GM12878 (cell line): ENCODE data around the gene ROR2. TPM values are rescaled to one million over a fixed set of nuclear protein-coding genes. Genes with fewer than 3 reads are reported as not detected.

Experiments used
- ATAC-seq: fragments of 200-7000 bp; cut with Tn5 transposase; 3 replicates; pipeline ENCODE4 v1.9.1; 2020; ENCODE audit warnings: mild to moderate bottlenecking, moderate library complexity
- BruUV-seq: library from RNA; stranded (reverse); fragments of 400-500 nt; replicated peaks from 2 replicates; lab custom pipeline; 2021; lab: Mats Ljungman, UMichigan
- CTCF ChIA-PET: fragments of 300-600 bp; sonication (Branson Sonifier 250); formaldehyde crosslinking; extraction: SDS; loops from one replicate; lab custom pipeline; 2021; ENCODE audit warnings: inconsistent platforms; lab: Yijun Ruan, JAX
- POLR2A ChIA-PET: fragments of 350-600 bp; formaldehyde crosslinking; extraction: SDS; loops from one replicate; lab custom pipeline; 2021; ENCODE audit warnings: inconsistent platforms; lab: Charles Lee
- RAD21 ChIA-PET: fragments of 300-600 bp; sonication (Branson Sonifier 250); formaldehyde crosslinking; loops from one replicate; lab custom pipeline; 2023; ENCODE audit warnings: antibody characterized with exemption; ENCODE audit not compliant: unreplicated experiment; lab: Charles Lee
- SMC1A ChIA-PET: fragments of 300-600 bp; sonication (Branson Sonifier 250); formaldehyde crosslinking; loops from one replicate; lab custom pipeline; 2023; ENCODE audit not compliant: unreplicated experiment, uncharacterized antibody; lab: Charles Lee
- DNase-seq: peaks from one replicate; pipeline ENCODE4 v3.0.0-alpha.2; 2011; ENCODE audit warnings: low read depth, low spot score
- FAIRE-seq: peaks from 3 replicates; lab custom pipeline; 2011; peaks lifted over from hg19 to GRCh38; lab: Jason Lieb, UNC
- H2AFZ ChIP-seq: 2 replicates; pipeline ENCODE4 v1.6.0; 2011; ENCODE audit warnings: low read depth, low read length, control low read depth; ENCODE audit not compliant: control insufficient read depth
- H3K27ac ChIP-seq: 2 replicates; pipeline ENCODE4 v1.5.1; 2011; ENCODE audit warnings: control low read depth; ENCODE audit not compliant: control insufficient read depth, insufficient read depth
- H3K27me3 ChIP-seq, 2 experiments: replicated peaks in 1 of 2; 2 replicates each; pipeline versions ENCODE4 v1.6.0 to v1.6.1; 2011; ENCODE audit warnings: low read length in 1 of 2; ENCODE audit not compliant: control insufficient read depth in 2 of 2, insufficient read depth in 2 of 2
- H3K36me3 ChIP-seq, 2 experiments: 2 replicates each; pipeline ENCODE4 v1.5.1; 2011; ENCODE audit warnings: low read length in 1 of 2; ENCODE audit not compliant: control insufficient read depth in 2 of 2, insufficient read depth in 2 of 2
- H3K4me1 ChIP-seq: 2 replicates; pipeline ENCODE4 v1.6.1; 2011; ENCODE audit warnings: mild to moderate bottlenecking, low read length, moderate library complexity, mixed read lengths; ENCODE audit not compliant: control insufficient read depth, insufficient read depth
- H3K4me2 ChIP-seq: 2 replicates; pipeline ENCODE4 v1.6.0; 2011; ENCODE audit warnings: control low read depth; ENCODE audit not compliant: control insufficient read depth, insufficient read depth
- H3K4me3 ChIP-seq: fragments of 200-600 bp; sonication (generic); 2 replicates; pipeline ENCODE4 v1.5.1; 2016
- H3K79me2 ChIP-seq: 2 replicates; pipeline ENCODE4 v1.6.0; 2011; ENCODE audit warnings: low read length; ENCODE audit not compliant: control insufficient read depth, insufficient read depth
- H3K9ac ChIP-seq: 2 replicates; pipeline ENCODE4 v1.8.0; 2011; ENCODE audit warnings: low read length, control low read depth, mixed read lengths; ENCODE audit not compliant: control insufficient read depth, insufficient read depth
- H3K9me3 ChIP-seq: replicated peaks from 3 replicates; pipeline ENCODE4 v1.5.1; 2011; ENCODE audit warnings: mild to moderate bottlenecking, low read length; ENCODE audit not compliant: control insufficient read depth, insufficient read depth
- H4K20me1 ChIP-seq: 2 replicates; pipeline ENCODE4 v1.6.0; 2011; ENCODE audit not compliant: control insufficient read depth, insufficient read depth
- HDGF ChIP-seq: fragments of 450-650 bp; IDR thresholded peaks from 2 replicates; pipeline ENCODE4 v1.6.1; 2016; ENCODE audit warnings: antibody characterized with exemption
- NFIC ChIP-seq: IDR thresholded peaks from 2 replicates; pipeline ENCODE4 v1.6.1; 2012; ENCODE audit warnings: low read depth, mild to moderate bottlenecking, inconsistent platforms, low read length, moderate library complexity
- POU2F2 ChIP-seq: IDR thresholded peaks from 3 replicates; pipeline ENCODE4 v1.6.1; 2011; ENCODE audit warnings: low read depth, mild to moderate bottlenecking, low read length, borderline replicate concordance
- STAT1 ChIP-seq: fragments of 450-650 bp; conservative IDR thresholded peaks from 2 replicates; pipeline ENCODE4 v1.6.1; 2014; ENCODE audit warnings: antibody characterized with exemption, mild to moderate bottlenecking
- TARDBP ChIP-seq: IDR thresholded peaks from 2 replicates; pipeline ENCODE4 v1.6.1; 2016; ENCODE audit warnings: borderline replicate concordance
- YY1 ChIP-seq: IDR thresholded peaks from 2 replicates; pipeline ENCODE4 v1.6.1; 2011; ENCODE audit warnings: low read depth, mild to moderate bottlenecking, low read length
- WGBS: methylation state at CpG from one replicate; pipeline ENCODE4 v1.1.6; 2016; ENCODE audit warnings: low lambda C conversion rate; ENCODE audit not compliant: insufficient replicate concordance, insufficient coverage; ENCODE audit errors: missing lambda C conversion rate; 5-methylcytosine and 5-hydroxymethylcytosine counted together
- in situ Hi-C: fragments of 300-500 bp; cut with MboI; formaldehyde crosslinking; loops from 9 replicates; pipeline ENCODE4 v1.14.3; 2018; ENCODE audit warnings: mixed read lengths
- intact Hi-C: fragments of 100-400 bp; cut with micrococcal nuclease; formaldehyde crosslinking; loops from one replicate; pipeline ENCODE4 v1.14.2; 2022; ENCODE audit not compliant: unreplicated experiment
- polyA plus RNA-seq, 11 experiments: library from polyadenylated mRNA; depleted of rRNA in 4 of 11; unstranded in 6 of 11; stranded (reverse) in 5 of 11; fragments of >200 nt; fragmentation: Nextera tagmentation in 4 of 11; fragmentation: Illumina TruSeq in 1 of 11; extraction: Ambion mirVana in 4 of 11; extraction: Trizol in 1 of 11; gene quantifications; 1 replicate in 1 of 11; 2 replicates in 10 of 11; pipeline versions ENCODE4 v1.2.1 to v1.2.3, GENCODE V29; 2011 to 2016; ENCODE audit warnings: inconsistent platforms in 2 of 11, missing spikeins in 2 of 11, low read depth in 1 of 11
- total RNA-seq, 4 experiments: library from RNA; depleted of rRNA in 3 of 4; stranded (reverse); fragments of >200 nt in 3 of 4; fragmentation: Illumina TruSeq in 1 of 4; extraction: Trizol in 1 of 4; gene quantifications; 2 replicates each; pipeline versions ENCODE4 v1.2.1 to v1.2.3, GENCODE V29; 2013 to 2021
- TF ChIP-seq, protein P1 (sequence below): fragments of 450-650 bp; IDR thresholded peaks from 2 replicates; pipeline ENCODE4 v1.6.1; 2017; ENCODE audit warnings: borderline replicate concordance
- TF ChIP-seq, protein P2 (sequence below): fragments of 450-650 bp; conservative IDR thresholded peaks from 2 replicates; pipeline ENCODE4 v1.6.1; 2017; ENCODE audit warnings: mild to moderate bottlenecking, moderate library complexity
- TF ChIP-seq, protein P3 (sequence below): fragments of 450-650 bp; IDR thresholded peaks from 2 replicates; pipeline ENCODE4 v1.6.1; 2016; ENCODE audit warnings: mild to moderate bottlenecking
- TF ChIP-seq, protein P4 (sequence below): fragments of 450-650 bp; IDR thresholded peaks from 2 replicates; pipeline ENCODE4 v1.6.1; 2018; ENCODE audit warnings: mild to moderate bottlenecking, low read depth, moderate library complexity; ENCODE audit not compliant: partially characterized antibody

The ROR2 gene
- total and polyA plus RNA-seq, 10 of the 15 experiments (the other 5 are each of a cell fraction or from before 2014, with no cell fraction given): 0.03 to 0.05 TPM; not detected in 8

DNA sequence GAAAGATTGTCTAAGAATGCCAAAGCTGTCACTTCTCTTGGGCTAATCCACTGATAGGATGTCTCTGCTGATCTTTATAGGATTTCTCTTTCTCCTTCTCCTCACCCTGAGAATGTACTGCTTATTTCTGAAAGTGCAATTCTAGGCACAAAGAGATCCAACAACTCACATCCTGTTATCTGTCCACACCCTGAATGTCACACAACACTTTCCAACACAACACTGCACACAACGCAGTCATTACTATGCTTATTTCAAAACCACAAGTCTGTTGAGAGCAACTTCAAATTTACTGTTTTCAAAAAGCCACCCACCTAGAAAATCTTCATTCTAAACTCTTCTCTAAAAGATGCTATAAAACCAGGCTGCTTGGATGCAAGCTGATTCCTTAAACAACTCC is 215.0 kb downstream of the ROR2 start (continued):
- TF ChIP-seq, protein P1, sequence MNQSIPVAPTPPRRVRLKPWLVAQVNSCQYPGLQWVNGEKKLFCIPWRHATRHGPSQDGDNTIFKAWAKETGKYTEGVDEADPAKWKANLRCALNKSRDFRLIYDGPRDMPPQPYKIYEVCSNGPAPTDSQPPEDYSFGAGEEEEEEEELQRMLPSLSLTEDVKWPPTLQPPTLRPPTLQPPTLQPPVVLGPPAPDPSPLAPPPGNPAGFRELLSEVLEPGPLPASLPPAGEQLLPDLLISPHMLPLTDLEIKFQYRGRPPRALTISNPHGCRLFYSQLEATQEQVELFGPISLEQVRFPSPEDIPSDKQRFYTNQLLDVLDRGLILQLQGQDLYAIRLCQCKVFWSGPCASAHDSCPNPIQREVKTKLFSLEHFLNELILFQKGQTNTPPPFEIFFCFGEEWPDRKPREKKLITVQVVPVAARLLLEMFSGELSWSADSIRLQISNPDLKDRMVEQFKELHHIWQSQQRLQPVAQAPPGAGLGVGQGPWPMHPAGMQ: no peak

DNA sequence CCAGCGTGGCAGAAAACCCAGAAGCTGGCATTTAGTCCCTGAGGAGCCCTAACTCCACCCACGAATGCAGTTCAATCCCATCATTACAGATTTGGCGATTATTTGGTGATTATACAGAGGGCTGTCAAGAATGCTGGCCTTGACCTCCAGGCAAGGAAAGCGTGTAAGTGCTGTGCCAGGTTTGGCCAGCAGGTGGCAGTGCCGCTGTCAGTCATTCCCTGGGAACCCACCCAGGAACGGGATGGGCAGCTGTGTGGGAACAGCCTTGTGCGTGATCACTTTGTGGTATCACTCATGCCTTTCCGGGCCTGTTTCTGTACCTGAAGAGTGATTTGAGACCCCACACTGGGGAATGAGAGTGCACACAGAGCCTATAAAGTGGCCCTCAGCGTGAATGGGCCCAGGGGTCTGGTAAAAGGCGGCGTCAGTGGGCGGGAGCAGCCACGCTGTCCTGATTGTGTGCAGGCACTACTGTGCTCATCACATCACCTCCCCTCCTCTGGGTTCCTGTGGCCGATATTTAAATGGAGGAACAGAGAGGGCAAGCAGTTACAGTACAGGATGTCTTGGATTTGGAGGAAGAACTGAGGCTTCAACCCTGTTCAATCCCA is 215.6 kb downstream of the ROR2 start:
- POLR2A ChIA-PET: no interaction called here
- intact Hi-C loops: no loop called here
- no TSS peak for BruUV-seq
- no peak for TF ChIP-seq STAT1
- TF ChIP-seq, protein P2, sequence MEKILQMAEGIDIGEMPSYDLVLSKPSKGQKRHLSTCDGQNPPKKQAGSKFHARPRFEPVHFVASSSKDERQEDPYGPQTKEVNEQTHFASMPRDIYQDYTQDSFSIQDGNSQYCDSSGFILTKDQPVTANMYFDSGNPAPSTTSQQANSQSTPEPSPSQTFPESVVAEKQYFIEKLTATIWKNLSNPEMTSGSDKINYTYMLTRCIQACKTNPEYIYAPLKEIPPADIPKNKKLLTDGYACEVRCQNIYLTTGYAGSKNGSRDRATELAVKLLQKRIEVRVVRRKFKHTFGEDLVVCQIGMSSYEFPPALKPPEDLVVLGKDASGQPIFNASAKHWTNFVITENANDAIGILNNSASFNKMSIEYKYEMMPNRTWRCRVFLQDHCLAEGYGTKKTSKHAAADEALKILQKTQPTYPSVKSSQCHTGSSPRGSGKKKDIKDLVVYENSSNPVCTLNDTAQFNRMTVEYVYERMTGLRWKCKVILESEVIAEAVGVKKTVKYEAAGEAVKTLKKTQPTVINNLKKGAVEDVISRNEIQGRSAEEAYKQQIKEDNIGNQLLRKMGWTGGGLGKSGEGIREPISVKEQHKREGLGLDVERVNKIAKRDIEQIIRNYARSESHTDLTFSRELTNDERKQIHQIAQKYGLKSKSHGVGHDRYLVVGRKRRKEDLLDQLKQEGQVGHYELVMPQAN: no peak
- TF ChIP-seq, protein P3, sequence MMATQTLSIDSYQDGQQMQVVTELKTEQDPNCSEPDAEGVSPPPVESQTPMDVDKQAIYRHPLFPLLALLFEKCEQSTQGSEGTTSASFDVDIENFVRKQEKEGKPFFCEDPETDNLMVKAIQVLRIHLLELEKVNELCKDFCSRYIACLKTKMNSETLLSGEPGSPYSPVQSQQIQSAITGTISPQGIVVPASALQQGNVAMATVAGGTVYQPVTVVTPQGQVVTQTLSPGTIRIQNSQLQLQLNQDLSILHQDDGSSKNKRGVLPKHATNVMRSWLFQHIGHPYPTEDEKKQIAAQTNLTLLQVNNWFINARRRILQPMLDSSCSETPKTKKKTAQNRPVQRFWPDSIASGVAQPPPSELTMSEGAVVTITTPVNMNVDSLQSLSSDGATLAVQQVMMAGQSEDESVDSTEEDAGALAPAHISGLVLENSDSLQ: peak; percentile 93
- TF ChIP-seq, protein P1: no peak
- TF ChIP-seq YY1: no peak
- TF ChIP-seq POU2F2: no peak
- TF ChIP-seq TARDBP: no peak
- TF ChIP-seq HDGF: no peak
- TF ChIP-seq, protein P4, sequence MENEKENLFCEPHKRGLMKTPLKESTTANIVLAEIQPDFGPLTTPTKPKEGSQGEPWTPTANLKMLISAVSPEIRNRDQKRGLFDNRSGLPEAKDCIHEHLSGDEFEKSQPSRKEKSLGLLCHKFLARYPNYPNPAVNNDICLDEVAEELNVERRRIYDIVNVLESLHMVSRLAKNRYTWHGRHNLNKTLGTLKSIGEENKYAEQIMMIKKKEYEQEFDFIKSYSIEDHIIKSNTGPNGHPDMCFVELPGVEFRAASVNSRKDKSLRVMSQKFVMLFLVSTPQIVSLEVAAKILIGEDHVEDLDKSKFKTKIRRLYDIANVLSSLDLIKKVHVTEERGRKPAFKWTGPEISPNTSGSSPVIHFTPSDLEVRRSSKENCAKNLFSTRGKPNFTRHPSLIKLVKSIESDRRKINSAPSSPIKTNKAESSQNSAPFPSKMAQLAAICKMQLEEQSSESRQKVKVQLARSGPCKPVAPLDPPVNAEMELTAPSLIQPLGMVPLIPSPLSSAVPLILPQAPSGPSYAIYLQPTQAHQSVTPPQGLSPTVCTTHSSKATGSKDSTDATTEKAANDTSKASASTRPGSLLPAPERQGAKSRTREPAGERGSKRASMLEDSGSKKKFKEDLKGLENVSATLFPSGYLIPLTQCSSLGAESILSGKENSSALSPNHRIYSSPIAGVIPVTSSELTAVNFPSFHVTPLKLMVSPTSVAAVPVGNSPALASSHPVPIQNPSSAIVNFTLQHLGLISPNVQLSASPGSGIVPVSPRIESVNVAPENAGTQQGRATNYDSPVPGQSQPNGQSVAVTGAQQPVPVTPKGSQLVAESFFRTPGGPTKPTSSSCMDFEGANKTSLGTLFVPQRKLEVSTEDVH: no peak
- no peak for TF ChIP-seq NFIC

More for the DNA sequence above, 215.6 kb downstream of the ROR2 start:
- Histone ChIP-seq H4K20me1 (no peaks in the 10 kb centered on the region), H3K27me3 (peaks cover 0 to 3% of the 10 kb centered on the region in 2 experiments; a peak in 2 of 4 replicates), H3K27ac (no peak overlapping the region), H3K4me1 (no peaks in the 10 kb centered on the region), H3K4me2 (no peak overlapping the region), H2AFZ (no peak overlapping the region), H3K79me2 (no peaks in the 10 kb centered on the region), H3K4me3 (no peak overlapping the region), H3K9me3 (no peaks in the 10 kb centered on the region), H3K9ac (no peak overlapping the region), H3K36me3 (no peaks in the 10 kb centered on the region)
- WGBS: 21% methylated on average over 14 of the region's 14 CpGs
- ChIA-PET SMC1A (interaction anchor here (0.8 kb wide), 1 partner anchor 37 kb away, joined by 3 read pairs; no protein-coding TSS in a partner anchor), RAD21 (no interaction called here), CTCF (interaction anchor here (0.5 to 1.7 kb wide), 5 partner anchors 36 to 1751 kb away, joined by 3 to 4 read pairs (median 3); no protein-coding TSS in a partner anchor)
- peak; percentile 83 for ATAC-seq
- no peak for FAIRE-seq
- no peak for DNase-seq
- in situ Hi-C loops: loop anchor here (5.0 kb wide), 1 partner anchor 822 kb away; no protein-coding TSS in a partner anchor
